Hepatocyte (in vitro differentiated cells): Measurements from ENCODE around the gene TAGLN3.

Experiments used
- CTCF ChIP-seq: fragments of 200-600 bp; sonication (generic); IDR thresholded peaks from 2 replicates; pipeline ENCODE4 v1.5.1; 2016; ENCODE audit warnings: antibody characterized with exemption, mild to moderate bottlenecking; ENCODE audit not compliant: poor library complexity
- EZH2 ChIP-seq: fragments of 200-600 bp; sonication (generic); IDR thresholded peaks from 2 replicates; pipeline ENCODE4 v1.6.1; 2016; ENCODE audit warnings: antibody characterized with exemption, mild to moderate bottlenecking, borderline replicate concordance
- EZH2phosphoT487 ChIP-seq: fragments of 200-600 bp; sonication (generic); IDR thresholded peaks from one replicate; pipeline ENCODE4 v1.6.1; 2018; ENCODE audit warnings: antibody characterized with exemption, mild to moderate bottlenecking, low read depth, moderate library complexity; ENCODE audit not compliant: unreplicated experiment, severe bottlenecking

- no peak for TF ChIP-seq EZH2
- TF ChIP-seq CTCF, result no peak
- TF ChIP-seq EZH2phosphoT487, result no peak
These were observed 21.0 kb downstream of the TAGLN3 start for GRCh38 chr3:112019716-112020115.
